H9 (cell line): ENCODE measurements around the gene EPHX1. TPM values are rescaled to one million over a fixed set of nuclear protein-coding genes. Genes with fewer than 3 reads are reported as not detected.
A peak's percentile ranks its signal among the peaks of the same experiment; 100 is the strongest.

Source experiments
- DNase-seq: peaks from one replicate; pipeline ENCODE4 v3.0.0-alpha.2; 2017
- H2AFZ ChIP-seq: one replicate; pipeline ENCODE4 v1.6.1; 2013; ENCODE audit warnings: mild to moderate bottlenecking, low read length, control low read depth, moderate library complexity
- H2AK5ac ChIP-seq: 2 replicates; pipeline ENCODE4 v1.6.1; 2013; ENCODE audit warnings: low read length, control low read depth, mixed read lengths; ENCODE audit not compliant: insufficient read length
- H2BK120ac ChIP-seq: one replicate; pipeline ENCODE4 v1.6.1; 2013; ENCODE audit warnings: low read depth, mild to moderate bottlenecking, low read length, control low read depth, inconsistent platforms; ENCODE audit not compliant: poor library complexity, severe bottlenecking
- H2BK12ac ChIP-seq: 2 replicates; pipeline ENCODE4 v1.6.1; 2013; ENCODE audit warnings: low read length, control low read depth, mixed read lengths, low read depth; ENCODE audit not compliant: insufficient read length
- H2BK15ac ChIP-seq: 2 replicates; pipeline ENCODE4 v1.6.1; 2013; ENCODE audit warnings: low read depth, low read length, control low read depth
- H2BK20ac ChIP-seq: one replicate; pipeline ENCODE4 v1.6.1; 2013; ENCODE audit warnings: low read depth, mild to moderate bottlenecking, low read length, control low read depth, inconsistent platforms; ENCODE audit not compliant: poor library complexity, severe bottlenecking
- H2BK5ac ChIP-seq: 2 replicates; pipeline ENCODE4 v1.6.1; 2013; ENCODE audit warnings: low read length, control low read depth, mixed read lengths; ENCODE audit not compliant: insufficient read length
- H3K14ac ChIP-seq: 2 replicates; pipeline ENCODE4 v1.6.1; 2013; ENCODE audit warnings: low read length, control low read depth; ENCODE audit not compliant: insufficient read depth
- H3K18ac ChIP-seq: 2 replicates; pipeline ENCODE4 v1.6.1; 2013; ENCODE audit warnings: low read depth, mild to moderate bottlenecking, mixed read lengths, low read length, control low read depth; ENCODE audit not compliant: insufficient read length
- H3K23ac ChIP-seq: 2 replicates; pipeline ENCODE4 v1.6.1; 2013; ENCODE audit warnings: low read length, control low read depth, mixed read lengths, low read depth; ENCODE audit not compliant: insufficient read length
- H3K23me2 ChIP-seq: 2 replicates; pipeline ENCODE4 v1.6.1; 2013; ENCODE audit warnings: low read depth, mild to moderate bottlenecking, mixed read lengths, low read length, control low read depth; ENCODE audit not compliant: insufficient read length, poor library complexity, severe bottlenecking
- H3K27ac ChIP-seq: 2 replicates; pipeline ENCODE4 v1.5.1; 2013; ENCODE audit warnings: low read length, control low read depth, mixed read lengths, low read depth; ENCODE audit not compliant: insufficient read length
- H3K27me3 ChIP-seq: 2 replicates; pipeline ENCODE4 v1.6.1; 2013; ENCODE audit warnings: low read length, control low read depth, inconsistent platforms; ENCODE audit not compliant: insufficient read depth
- H3K4ac ChIP-seq: 2 replicates; pipeline ENCODE4 v1.6.1; 2013; ENCODE audit warnings: low read depth, mild to moderate bottlenecking, control low read depth, inconsistent platforms, low read length, moderate library complexity
- H3K4me1 ChIP-seq: 2 replicates; pipeline ENCODE4 v1.6.1; 2013; ENCODE audit warnings: low read length, control low read depth, inconsistent platforms; ENCODE audit not compliant: insufficient read depth
- H3K4me2 ChIP-seq: 2 replicates; pipeline ENCODE4 v1.6.1; 2013; ENCODE audit warnings: low read length, control low read depth, mixed read lengths; ENCODE audit not compliant: insufficient read length, insufficient read depth
- H3K56ac ChIP-seq: 2 replicates; pipeline ENCODE4 v1.6.1; 2013; ENCODE audit warnings: low read depth, mild to moderate bottlenecking, mixed read lengths, low read length, control low read depth; ENCODE audit not compliant: insufficient read length
- H3K79me1 ChIP-seq: 2 replicates; pipeline ENCODE4 v1.6.1; 2013; ENCODE audit warnings: low read depth, mild to moderate bottlenecking, moderate library complexity, low read length, control low read depth, inconsistent platforms; ENCODE audit not compliant: insufficient read depth, poor library complexity, severe bottlenecking
- H3K79me2 ChIP-seq: 2 replicates; pipeline ENCODE4 v1.6.1; 2013; ENCODE audit warnings: low read length, control low read depth, inconsistent platforms; ENCODE audit not compliant: insufficient read depth
- H3K9ac ChIP-seq: 2 replicates; pipeline ENCODE4 v1.6.1; 2013; ENCODE audit warnings: low read length, control low read depth, mixed read lengths; ENCODE audit not compliant: insufficient read length; ENCODE audit errors: extremely low read depth
- H3K9me3 ChIP-seq: one replicate; pipeline ENCODE4 v1.6.1; 2013; ENCODE audit warnings: low read depth, low read length, inconsistent platforms; ENCODE audit not compliant: control insufficient read depth
- H3T11ph ChIP-seq: one replicate; pipeline ENCODE4 v1.6.1; 2013; ENCODE audit warnings: mild to moderate bottlenecking, low read length, control low read depth, inconsistent platforms
- H4K20me1 ChIP-seq: one replicate; pipeline ENCODE4 v1.6.1; 2013; ENCODE audit not compliant: control insufficient read depth, insufficient read length, insufficient read depth
- H4K5ac ChIP-seq: 2 replicates; pipeline ENCODE4 v1.6.1; 2013; ENCODE audit warnings: low read depth, mild to moderate bottlenecking, mixed read lengths, low read length, control low read depth; ENCODE audit not compliant: insufficient read length
- H4K8ac ChIP-seq: replicated peaks from 2 replicates; pipeline ENCODE4 v1.6.1; 2013; ENCODE audit warnings: low read length, control low read depth, mixed read lengths, low read depth; ENCODE audit not compliant: insufficient read length
- H4K91ac ChIP-seq: 2 replicates; pipeline ENCODE4 v1.6.1; 2013; ENCODE audit warnings: low read depth, mild to moderate bottlenecking, moderate library complexity, mixed read lengths, low read length, control low read depth; ENCODE audit not compliant: insufficient read length
- H3K27ac Mint-ChIP-seq, 3 experiments: 2 replicates in 2 of 3; 3 replicates in 1 of 3; pipeline ENCODE4 v1.8.0; 2020 to 2021; ENCODE audit warnings: mixed read lengths in 3 of 3, mild to moderate bottlenecking in 1 of 3, moderate library complexity in 1 of 3
- H3K27me3 Mint-ChIP-seq: 2 replicates; pipeline ENCODE4 v1.8.0; 2021; ENCODE audit warnings: low read depth, mild to moderate bottlenecking, moderate library complexity, mixed read lengths
- H3K36me3 Mint-ChIP-seq, 3 experiments: 2 replicates in 2 of 3; 3 replicates in 1 of 3; pipeline ENCODE4 v1.8.0; 2020 to 2021; ENCODE audit warnings: low read depth in 3 of 3, mixed read lengths in 3 of 3; ENCODE audit not compliant: insufficient read depth in 1 of 3
- H3K4me1 Mint-ChIP-seq, 2 experiments: 2 replicates each; pipeline ENCODE4 v1.8.0; 2020; ENCODE audit warnings: mixed read lengths in 2 of 2
- H3K4me3 Mint-ChIP-seq, 2 experiments: 2 replicates in 1 of 2; 3 replicates in 1 of 2; pipeline ENCODE4 v1.8.0; 2020 to 2021; ENCODE audit warnings: mild to moderate bottlenecking in 2 of 2, mixed read lengths in 2 of 2, moderate library complexity in 1 of 2
- H3K9me3 Mint-ChIP-seq, 2 experiments: 2 replicates in 1 of 2; 3 replicates in 1 of 2; pipeline ENCODE4 v1.8.0; 2020; ENCODE audit warnings: mild to moderate bottlenecking in 2 of 2, mixed read lengths in 2 of 2, moderate library complexity in 1 of 2
- CTCF ChIP-seq: fragments of 200-600 bp; sonication (generic); conservative IDR thresholded peaks from 3 replicates; pipeline ENCODE4 v1.8.0; 2021; ENCODE audit warnings: antibody characterized with exemption, mild to moderate bottlenecking
- WGBS: extraction: QIAGEN DNeasy Blood & Tissue Kit; methylation state at CpG from one replicate; pipeline ENCODE4 v1.1.7; 2013; ENCODE audit warnings: missing lambda C conversion rate, low lambda C conversion rate, mixed read lengths; ENCODE audit not compliant: insufficient read length; ENCODE audit errors: extremely low coverage; 5-methylcytosine and 5-hydroxymethylcytosine counted together
- total RNA-seq: library from RNA; stranded (reverse); gene quantifications from 2 replicates; pipeline ENCODE4 v1.2.1, GENCODE V29; 2021

Gene EPHX1
- total RNA-seq, 1 experiment from 2014 or later = 40.6 TPM

DNA sequence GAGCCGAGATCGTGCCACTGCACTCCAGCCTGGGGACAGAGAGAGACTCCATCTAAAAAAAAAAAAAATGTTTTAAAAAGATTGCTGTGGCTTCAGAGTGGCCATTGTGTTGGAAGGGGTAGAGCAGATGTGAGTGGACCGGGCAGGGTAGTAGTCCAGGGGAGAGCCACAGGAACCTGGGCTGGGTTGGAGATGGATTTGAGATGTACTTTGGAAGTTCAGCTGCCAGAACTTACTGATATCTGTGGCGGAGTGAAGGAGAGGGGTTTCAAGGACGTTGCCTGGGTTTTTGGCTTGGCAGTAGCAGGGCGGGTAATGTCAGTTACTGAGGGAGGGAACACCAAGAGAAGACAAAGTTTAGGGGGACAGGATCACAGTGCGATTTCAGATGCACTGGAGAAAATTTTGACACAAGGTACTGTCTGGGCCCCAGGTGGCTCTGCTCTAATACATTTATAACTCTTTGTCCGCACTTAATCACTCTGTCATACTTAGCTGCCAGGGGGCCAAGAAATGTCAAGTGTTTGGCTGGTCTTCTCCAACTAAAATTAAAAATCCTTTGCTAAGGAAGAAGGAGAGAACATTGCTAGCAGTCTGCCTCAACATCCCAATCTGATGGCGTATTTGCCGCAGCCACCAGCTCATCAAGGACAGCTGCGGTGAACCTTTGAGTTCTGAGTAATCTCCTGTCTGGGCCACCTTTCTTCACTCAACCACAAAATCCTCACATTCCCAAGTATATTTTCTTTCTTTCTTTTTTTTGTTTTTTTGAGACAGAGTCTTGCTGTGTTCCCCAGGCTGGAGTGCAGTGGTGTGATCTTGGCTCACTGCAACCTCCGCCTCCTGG is 9.6 kb downstream of the EPHX1 start:
- no peak overlapping the region for H4K5ac ChIP-seq
- H3K79me2 ChIP-seq = no peaks in the 10 kb centered on the region
- H3T11ph ChIP-seq = no peak overlapping the region
- no peaks in the 10 kb centered on the region for H3K27me3 ChIP-seq
- DNase-seq = no peak
- H3K23me2 ChIP-seq = no peaks in the 10 kb centered on the region
- H2AFZ ChIP-seq = no peak overlapping the region
- H2BK15ac ChIP-seq = no peak overlapping the region
- peaks cover 0 to 6% (median 0%) of the 10 kb centered on the region in 3 experiments; a peak in 3 of 7 replicates for H3K36me3 Mint-ChIP-seq
- H3K56ac ChIP-seq = no peak overlapping the region
- H4K8ac ChIP-seq = no peak overlapping the region
- no peak overlapping the region for H4K91ac ChIP-seq
- H2BK20ac ChIP-seq = no peak overlapping the region
- no peak for TF ChIP-seq CTCF
- H3K4me1 ChIP-seq = peaks cover 14% of the 10 kb centered on the region
- no peak overlapping the region for H3K9ac ChIP-seq
- no peak overlapping the region for H3K18ac ChIP-seq
- H2BK12ac ChIP-seq = no peak overlapping the region
- no peaks in the 10 kb centered on the region for H4K20me1 ChIP-seq
- no peak overlapping the region for H3K27ac ChIP-seq
- WGBS = no CpG with 5 or more reads among the region's 12 CpGs
- no peak overlapping the region for H3K23ac ChIP-seq
- no peak overlapping the region for H3K14ac ChIP-seq
- peaks cover 33 to 43% of the 10 kb centered on the region in 2 experiments for H3K4me1 Mint-ChIP-seq
- no peaks in the 10 kb centered on the region for H3K27me3 Mint-ChIP-seq
- no peak overlapping the region for H3K4ac ChIP-seq
- H3K4me3 Mint-ChIP-seq = no peak overlapping the region; a peak in 1 of 5 replicates
- no peak overlapping the region for H2BK120ac ChIP-seq
- H3K4me2 ChIP-seq = no peak overlapping the region
- no peaks in the 10 kb centered on the region for H3K79me1 ChIP-seq
- no peak overlapping the region for H2AK5ac ChIP-seq
- peak overlapping the region; percentile 9 to 85 (median 30); a peak in 5 of 7 replicates for H3K27ac Mint-ChIP-seq
- no peaks in the 10 kb centered on the region for H3K9me3 Mint-ChIP-seq
- no peak overlapping the region for H2BK5ac ChIP-seq
- no peaks in the 10 kb centered on the region for H3K9me3 ChIP-seq
